ENCODE measurements around the gene DENND2A. TPM values are rescaled to one million over a fixed set of nuclear protein-coding genes. Genes with fewer than 3 reads are reported as not detected.
"Not testable (repeated sequence)": the region's sequence is repeated elsewhere in the genome, so short reads cannot be mapped to it uniquely, and the experiment has no call there.

Gene DENND2A
- total RNA-seq, 1 donor from 2014 or later = 0.07 TPM

DNA sequence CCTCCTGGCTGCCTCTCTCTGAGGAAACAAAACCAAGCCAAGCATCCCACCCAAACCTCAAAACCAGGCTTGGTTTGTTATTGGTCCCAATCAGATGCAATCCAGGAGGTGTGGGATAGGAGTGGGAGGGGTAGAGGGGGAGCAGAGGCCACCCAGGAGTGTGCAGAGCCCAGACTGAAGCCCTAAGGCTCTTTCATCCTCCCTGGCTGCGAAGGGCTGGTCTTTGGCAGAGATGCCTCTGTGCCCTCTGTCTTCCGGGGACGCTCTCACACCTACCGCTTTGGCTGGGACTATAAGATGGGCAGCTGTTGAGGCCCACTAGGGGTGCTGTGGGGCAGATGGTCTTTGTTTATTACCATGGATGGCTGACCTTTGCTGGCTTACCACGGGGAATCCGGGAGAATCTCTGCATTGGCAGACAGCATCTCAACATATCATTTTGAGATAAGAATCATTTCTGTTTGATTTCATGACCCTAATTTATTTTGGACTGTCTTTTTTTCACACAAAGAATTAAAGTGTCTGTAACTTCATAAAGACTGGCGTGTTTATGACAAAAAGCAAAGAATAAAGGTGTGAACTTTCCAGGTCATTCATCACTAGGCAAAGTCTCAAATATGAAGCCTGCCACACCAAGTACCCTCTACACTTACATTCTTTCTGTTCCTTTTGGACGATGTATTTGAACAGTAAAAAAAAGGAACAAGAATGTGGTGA, 6.5 kb upstream of the DENND2A start:
- no peak for DNase-seq (ENCODE audit: low read depth, low spot score)

DNA sequence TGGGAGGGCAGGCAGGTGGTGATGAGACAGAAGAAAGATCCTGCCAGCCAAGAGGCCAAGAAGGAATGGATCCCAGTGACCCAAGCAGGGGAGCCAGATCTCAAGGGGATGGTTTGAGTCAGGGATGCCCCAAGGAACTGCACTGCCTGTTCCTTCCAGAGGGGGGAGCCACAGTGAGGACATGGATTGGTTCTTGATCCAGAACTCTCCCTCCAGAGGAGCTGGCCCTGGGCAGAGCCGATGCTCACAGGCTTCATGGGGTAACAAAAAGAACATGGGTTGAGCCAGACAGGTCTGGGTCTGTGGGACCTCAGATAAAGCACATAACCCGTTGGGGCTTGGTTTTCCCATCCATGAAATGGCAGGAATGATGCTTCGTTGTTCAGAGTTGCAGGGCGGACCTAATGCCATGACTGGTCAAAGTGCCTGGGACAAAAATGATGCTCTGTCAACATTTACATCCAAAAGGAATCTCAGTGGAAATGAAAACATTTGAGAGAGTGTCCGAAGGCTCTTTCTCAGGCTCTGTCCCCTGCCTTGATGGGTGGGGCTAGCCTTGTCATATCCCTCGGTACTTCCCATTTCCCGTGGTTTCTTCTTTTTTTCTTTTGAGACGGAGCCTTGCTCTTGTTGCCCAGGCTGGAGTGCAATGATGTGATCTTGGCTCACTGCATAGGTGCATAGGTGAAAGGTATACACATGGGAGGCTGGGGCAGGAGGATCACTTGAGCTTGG, 4.7 kb upstream of the DENND2A start:
- no peak for DNase-seq (ENCODE audit: low read depth, low spot score)

DNA sequence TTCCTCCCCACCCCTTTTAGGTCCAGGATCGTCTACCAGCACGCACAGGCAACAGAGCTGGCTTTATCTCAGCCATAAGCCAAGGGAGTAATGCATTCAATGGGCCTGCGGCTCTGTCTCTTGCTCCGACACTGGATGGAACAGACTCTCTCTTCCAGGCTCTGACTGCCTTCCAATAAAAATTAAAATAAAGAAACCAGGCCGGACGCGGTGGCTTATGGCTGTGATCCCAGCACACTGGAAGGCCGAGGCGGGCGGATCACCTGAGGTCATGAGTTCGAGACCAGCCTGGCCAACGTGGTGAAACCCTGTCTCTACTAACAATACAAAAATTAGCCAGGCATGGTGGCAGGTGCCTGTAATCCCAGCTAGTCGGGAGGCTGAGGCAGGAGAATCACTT, 4.1 kb upstream of the DENND2A start:
- DNase-seq (ENCODE audit: low read depth, low spot score) = not testable (repeated sequence)

DNA sequence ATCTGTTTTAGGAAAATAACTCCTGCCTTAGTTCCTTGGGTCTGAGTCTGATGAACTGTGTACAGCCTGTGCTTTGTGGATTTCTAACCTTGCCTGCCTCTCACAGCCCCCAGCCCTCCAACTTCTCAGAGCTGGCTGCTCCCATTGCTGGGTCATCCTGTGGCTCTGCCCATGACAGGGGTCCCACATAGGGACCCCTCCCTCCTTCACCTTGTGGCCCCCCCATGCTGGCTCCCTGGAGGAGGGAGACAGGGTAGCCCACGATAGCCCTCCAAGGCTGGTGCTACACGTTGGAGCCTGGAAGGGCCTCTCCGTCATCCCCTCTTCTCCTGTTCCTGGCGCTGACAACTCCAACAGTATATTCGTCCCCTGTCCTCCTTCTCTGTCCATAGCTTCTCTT, 2.8 kb upstream of the DENND2A start:
- DNase-seq (ENCODE audit: low read depth, low spot score) = no peak

DNA sequence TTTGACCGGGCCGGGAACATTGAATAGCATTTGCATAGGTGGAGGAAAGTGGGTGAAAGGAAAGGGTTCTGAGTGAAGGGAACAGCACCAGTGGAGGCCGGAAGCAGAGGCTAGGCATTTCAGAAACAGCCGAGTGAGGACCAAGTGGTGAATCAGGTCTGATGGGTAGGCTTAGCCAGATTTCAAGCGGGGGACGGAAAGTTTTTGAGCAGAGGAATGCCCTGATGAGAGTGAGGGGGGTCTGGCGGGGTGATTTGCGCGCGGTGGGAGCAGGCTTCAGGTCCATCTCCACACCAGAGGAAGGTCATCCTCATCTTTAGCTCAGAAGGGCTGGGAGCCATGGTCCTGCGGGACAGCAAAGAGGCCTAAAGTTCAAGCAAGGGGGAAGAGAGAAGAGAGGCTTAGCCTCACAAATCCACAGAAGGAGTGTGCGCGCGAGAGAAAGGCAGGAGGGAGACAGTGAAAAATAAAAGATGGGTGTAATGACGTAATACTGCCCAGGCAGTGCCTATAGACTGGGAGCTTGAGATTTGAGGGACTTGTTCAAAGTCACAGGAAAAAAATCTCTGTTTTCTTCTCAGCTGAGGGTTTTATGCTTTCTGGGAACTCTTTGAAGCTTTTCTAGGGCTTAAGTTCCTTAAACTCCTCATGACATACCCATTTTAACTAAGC, 1.0 kb upstream of the DENND2A start:
- DNase-seq (ENCODE audit: low read depth, low spot score) = no peak

DNA sequence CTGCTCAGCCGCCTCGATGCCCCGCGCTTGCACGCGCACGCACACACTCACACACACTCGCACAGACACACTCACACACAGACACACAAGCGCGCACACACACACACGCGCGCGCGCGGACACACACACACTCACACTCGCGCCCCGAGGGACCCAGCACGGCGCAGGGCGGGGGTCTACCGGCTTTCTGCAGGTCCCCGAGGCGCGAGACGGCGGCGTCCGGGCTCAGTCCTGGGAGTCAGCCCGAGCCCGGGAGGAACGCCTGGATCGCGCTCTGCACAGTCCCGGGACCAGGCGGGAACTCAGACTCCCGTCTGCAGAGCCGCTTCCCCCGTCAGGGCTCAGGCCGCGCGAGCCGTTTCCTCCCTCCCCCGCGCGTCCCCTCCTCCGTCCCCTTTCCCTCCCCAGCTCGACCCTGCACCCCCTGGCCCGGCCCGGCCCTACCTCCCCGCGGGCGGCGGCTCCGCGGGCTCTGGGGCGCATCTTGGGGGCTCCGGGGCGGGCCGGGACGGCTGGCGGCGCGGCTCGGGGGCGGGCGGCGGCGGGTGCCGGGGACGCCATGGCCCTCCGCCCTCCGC, 464 bp downstream of the DENND2A start:
- DNase-seq (ENCODE audit: low read depth, low spot score) = no peak

DNA sequence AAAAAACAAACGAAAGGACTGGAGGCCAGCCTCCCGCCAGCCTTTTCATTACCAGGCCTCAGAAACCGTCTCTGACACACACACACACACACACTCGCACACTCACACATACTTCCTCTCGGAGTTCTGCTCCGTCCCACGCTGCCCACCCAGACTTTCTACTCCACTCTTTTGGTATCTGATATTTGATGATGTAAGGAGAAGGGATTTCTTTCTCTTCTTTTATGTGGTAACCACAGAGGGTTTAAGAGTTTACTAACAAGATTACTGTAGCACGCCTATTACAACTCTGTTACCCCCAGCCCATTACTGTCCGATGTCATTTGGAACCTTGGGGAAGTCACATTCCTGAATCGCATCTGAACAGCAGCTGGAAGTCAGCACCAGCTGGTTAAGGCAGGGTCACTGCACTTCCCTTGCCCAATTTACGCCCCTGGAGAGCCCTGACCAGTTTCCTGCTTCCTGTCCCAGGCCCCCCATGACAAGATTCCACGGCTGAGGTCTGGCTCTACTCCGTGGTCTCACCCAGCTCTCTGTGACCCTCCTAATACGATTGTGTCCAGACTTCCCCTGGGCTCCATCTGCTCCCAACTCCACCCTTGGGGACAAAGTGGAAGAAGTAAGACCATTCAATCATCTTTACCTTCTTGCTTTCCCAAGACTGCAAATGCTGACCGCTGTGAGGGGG, 1.1 kb downstream of the DENND2A start:
- no peak for DNase-seq (ENCODE audit: low read depth, low spot score)

DNA sequence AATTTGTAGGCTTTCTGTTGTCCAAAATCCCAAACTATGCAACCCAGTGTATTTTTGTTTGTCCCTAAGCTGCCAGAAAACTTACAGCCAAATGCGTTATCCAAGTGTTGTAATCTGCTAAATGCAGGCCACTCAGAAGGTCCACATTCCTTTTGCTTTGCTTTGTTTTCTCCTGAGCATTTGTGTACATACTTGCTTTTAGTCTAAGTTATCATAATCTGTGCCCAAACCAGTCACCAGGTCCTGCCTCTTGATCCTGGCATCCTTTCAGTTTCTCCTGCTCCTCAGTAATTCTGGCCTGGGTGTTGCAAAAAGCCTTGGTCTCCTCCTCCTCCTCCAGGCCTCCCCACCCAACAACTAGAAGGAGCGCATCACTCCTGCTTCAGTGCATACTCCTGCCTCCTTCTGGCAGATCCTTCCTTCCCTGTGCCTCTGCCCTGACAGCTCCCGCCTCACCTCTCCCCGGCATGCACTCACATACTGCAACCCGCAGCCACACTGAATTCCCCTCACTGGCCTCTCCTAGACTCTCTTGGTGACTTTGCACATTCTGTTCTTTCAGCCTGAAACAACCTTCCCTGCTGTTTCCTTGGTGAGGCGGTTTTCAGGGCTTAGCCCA, 2.3 kb downstream of the DENND2A start:
- DNase-seq (ENCODE audit: low read depth, low spot score) = no peak

DNA sequence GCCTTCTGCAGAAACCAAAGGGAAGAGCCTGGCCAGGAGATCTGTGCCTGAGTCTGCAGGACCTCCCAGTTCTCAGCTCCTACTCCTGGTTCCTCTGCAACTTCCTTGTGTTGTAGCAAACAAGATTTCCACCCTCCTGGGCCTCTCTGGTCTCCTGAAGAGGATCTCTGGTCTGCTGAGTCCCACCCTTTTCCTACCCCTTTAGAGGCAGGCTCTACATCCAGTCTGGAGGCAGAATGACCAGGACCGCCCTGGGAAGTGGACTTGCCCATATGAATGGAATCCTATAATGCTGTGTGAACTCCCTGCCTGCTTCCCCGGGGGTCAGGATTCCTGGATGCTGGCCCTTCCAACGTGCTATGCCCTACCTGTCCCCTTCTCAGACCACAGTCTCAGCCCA, 3.2 kb downstream of the DENND2A start:
- DNase-seq (ENCODE audit: low read depth, low spot score) = no peak

DNA sequence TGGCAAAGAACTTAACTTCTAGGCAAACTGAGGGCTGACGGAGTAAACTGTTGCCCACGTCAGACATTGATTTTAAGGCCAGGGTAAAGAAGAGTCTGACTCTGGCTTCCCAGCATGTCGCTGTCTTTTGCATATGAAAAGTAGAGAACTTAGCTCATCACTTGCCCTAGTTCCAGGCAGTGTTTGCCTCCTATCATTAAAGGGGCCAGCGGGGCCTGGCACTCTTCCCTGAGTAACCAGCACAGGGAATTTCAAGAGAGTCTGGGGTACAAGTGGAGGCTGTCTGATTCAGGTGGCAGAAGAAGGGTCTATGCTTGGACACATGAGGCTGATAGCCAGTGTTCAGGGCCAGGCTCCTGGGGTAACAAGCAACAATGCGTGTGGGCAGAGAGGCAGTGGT, 4.8 kb downstream of the DENND2A start:
- DNase-seq (ENCODE audit: low read depth, low spot score) = no peak

DNA sequence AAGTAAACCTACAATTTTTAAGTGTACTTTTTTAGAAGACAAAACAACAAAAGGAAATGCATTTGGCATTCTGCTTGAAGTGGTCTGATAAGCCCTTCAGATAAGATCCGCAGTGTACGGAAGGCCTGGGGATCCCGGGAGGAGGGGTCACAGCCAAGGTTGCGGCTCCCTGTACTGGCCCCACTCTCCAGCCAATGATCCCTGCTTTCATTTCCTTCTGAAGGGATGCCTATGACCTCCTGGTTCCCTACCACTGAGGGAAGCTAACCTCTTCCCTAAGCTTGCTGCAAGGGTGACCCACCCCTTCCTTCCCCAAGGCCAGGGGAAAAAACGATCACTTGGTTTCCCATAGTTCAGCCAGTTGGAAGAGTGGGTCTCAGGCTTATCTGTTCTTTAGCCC, 5.3 kb downstream of the DENND2A start:
- DNase-seq (ENCODE audit: low read depth, low spot score) = no peak

DNA sequence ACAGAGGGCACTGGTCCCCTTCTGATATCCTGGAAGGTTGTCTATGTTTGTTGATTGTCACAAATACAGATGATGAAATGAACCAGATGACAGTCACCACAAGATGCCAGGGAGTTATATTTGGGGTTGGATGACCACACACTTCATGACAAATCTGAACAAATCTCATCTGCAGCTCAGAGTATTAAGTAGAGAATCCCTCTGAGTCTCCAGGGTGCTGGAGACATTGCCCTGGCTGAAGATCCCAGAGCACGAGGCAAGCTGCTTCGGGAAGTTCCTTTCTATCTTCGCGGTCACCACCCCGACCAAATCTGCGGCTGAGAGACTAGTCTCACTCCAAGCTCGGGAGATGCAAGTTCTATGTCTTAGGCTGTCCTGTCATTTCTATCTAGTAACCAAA, 9.0 kb downstream of the DENND2A start:
- DNase-seq (ENCODE audit: low read depth, low spot score) = no peak

DNA sequence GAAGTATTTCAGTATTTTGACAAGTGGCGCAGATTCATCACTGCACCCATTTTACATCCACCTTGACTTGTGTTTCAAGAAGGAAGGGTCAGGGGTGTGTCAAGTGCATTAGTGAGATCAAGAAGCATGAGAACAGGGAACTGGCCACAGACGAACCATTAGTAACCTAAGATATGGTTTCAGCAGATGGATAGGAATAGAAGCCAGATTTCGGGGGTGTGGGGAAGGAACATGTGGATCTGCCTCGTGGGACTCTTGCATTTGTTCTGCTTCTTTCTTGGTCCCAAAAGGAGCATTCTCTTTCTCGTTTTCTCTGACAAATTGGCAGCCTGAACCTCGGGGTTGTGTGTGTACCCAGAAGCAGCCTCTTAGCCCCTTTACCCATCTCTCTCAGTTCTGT, 9.6 kb downstream of the DENND2A start:
- no peak for DNase-seq (ENCODE audit: low read depth, low spot score)

DNA sequence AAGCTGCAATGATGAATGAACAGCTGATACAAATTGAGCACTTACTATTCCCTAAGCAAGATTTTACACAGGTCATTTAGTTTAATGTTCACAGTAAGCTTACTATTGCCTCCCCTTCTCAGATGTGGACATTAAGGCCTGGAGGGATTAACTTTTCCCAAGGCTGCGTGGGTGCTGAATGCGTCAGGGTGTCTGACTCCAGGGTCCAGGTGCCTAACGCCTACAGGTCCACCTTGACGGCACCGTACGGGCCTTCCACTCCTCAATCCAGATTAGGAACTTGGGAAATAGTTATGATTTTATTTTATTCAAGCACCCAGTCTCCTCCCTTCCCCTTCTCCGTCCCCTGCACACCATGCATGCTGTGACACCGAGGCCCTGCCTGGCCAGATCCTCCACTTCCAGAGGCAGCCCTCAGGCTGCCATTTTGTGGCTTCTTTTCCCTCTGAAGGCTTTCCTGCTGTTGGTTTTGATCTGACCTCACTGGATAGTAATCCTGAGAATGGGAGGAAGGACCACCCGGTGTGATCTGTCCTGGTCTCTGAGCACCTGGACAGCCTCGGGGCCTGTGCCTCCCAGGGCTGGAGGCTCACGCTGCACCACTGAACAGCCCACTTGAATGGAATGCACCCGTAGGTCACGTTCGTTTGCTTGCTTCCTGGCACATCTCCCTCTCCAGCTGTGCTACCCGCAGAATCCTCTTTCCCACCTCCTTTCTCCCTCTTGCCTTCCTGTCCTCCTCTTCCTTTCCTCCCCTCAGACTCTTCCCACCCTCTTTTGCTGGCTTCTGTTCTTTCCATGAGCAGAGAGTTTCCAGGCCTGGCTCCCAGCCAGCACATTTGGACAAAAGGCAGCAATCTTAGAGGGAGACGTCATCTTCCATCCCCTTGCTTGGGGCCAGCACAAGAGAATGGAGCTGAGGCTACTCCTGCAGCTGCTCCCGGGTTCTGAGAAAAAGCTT, 14.4 kb downstream of the DENND2A start:
- peak; percentile 26 for DNase-seq (ENCODE audit: low read depth, low spot score)

DNA sequence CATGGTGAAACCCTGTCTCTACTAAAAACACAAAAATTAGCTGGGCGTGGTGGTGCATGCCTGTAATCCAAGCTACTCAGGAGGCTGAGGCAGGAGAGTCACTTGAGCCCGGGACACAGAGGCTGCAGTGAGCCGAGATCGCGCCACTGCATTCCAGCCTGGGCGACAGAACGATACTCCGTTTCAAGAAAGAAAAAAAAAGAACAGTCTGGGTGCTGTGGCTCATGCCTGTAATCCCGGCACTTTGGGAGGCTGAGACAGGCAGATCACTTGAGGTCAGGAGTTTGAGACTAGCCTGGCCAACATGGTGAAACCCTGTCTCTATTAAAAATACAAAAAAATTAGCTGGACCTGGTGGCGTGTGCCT, 15.4 kb downstream of the DENND2A start:
- not testable (repeated sequence) for DNase-seq (ENCODE audit: low read depth, low spot score)

DNA sequence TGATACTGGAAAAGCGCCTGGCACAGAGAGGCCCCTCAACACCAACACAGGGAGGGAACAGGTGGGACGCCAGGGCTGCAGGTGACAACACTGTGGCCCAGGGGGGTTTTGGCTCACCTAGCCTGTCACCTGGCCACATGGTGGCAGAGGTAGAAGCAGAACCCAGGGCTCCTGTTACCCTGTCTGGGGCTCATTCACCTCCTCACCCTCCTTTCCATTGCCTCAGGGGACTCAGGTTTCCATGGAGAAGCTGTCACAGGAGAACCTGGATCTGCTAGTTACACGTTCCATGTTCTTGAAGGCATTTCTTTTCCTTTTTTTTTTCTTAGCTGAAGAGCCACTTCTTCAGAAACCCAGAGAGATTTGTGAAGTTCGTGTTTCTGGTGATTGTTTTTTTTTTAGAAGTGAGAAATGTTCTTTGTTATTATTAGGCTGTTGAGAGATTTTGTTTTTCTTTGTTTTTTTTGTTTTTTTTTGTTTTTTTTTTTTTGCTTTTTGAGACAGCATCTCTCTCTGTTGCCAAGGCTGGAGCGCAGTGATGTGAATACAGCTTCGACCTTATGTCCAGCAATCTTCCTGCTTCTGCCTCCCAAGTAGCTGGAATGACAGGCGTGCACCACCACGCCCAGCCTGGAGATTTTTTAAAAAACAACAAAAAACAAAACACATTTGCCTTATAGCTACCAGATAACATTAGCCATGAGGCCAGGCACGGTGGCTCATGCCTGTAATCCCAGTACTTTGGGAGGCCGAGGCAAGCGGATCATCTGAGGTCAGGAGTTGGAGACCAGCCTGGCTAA, 16.0 kb downstream of the DENND2A start:
- no peak for DNase-seq (ENCODE audit: low read depth, low spot score)

DNA sequence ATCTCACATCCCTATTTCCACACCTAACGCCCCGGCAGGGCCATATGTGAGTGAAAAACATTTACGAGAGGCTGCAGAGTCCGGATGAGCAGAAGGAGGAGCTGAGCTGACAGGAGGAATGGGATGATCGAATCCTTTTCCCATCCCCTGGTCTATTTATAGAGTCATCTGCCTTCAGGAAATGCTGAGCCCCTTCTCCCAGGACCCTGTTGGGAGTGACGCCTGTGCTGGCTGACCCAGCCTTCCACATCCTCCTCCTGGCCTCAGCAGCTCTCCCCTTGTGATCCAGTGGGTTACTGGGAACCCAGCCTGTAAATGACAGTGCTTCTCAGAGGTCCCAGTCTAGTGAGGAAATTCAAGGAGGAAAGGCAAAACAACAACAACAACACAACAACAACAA, 16.6 kb downstream of the DENND2A start:
- DNase-seq (ENCODE audit: low read depth, low spot score) = no peak

DNA sequence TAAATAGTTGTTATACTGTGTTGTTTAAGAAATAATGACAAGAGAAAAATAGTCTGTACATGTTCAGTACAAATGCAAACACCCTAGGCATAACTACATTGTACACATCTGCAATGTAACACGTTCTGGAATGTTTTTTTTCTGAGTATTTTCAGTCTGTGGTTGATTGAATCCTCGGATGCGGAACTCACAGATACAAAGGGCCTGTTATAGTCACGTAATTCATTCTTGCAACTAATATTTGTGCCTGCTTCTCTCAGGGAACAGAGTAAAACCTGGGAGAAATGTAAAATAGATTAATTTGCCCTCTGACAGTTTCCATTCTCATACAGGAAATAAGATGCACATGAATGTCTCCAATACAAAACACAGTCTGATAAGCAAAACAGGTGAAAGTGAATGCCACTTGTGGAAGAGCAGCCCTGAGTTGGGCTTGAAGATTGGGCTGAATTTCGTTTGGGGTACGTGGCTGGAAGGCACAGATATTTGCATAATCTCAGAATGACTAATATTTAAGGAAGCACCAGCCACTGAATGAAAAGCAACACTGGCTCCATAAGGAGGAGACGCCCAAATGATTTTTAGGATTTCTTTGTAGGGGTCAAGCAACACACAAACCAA, 19.1 kb downstream of the DENND2A start:
- DNase-seq (ENCODE audit: low read depth, low spot score) = no peak

Measured in pulmonary artery endothelial cell (primary cell).